ENCODE data around the gene TTC39B.

The TTC39B gene

DNA sequence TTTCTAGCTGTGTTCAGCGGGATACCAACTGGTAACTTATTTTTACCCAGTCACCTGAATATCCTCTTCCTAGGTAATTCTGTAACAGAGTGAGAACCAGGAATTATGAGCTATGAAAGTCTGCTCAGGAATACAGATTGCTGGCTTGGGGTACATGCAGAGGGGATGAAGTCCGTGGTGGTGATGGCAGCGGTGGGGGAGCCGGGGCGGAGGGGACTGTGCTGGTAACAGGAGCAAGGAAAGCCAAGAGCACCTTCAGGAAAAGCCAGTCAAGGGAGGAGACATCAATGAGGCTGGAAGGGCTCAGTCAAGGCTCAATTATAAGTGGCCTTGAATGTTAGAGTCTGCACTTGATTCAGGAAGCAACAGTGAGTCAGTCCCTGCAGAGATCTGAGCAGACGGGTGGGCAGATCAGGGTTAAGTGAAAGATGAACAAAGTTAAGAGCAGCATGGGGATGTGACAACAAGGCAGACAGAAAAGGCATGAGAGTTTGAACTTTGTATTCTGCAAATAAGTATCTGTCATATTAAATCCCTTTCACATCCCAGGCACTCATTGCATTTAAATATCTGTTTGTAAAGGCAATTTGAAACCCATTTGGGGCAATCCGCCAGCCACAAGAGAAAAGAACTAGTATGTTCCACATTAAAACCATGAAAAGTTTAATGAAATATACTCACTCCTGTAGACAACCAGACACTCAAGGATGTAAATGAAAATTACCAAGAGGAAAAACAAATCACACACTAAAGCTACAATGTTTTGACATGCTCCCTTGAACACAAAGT lies 101.2 kb downstream of the TTC39B start:
- Histone ChIP-seq H3K27ac (ENCODE audit: low read depth, low read length, poor library complexity, severe bottlenecking) (no peak overlapping the region), H3K4me3 (ENCODE audit: low read depth, low read length, poor library complexity, severe bottlenecking) (no peak overlapping the region), H3K9me2 (ENCODE audit: low read depth, low read length) (no peaks in the 10 kb centered on the region), H3K79me2 (ENCODE audit: insufficient read depth, low read length) (no peaks in the 10 kb centered on the region), H3K27me3 (ENCODE audit: insufficient read depth, low read length) (no peaks in the 10 kb centered on the region), H3K4me1 (ENCODE audit: insufficient read depth, low read length, severe bottlenecking) (no peaks in the 10 kb centered on the region), H3F3A (ENCODE audit: insufficient read depth, low read length) (no peaks in the 10 kb centered on the region), H3K4me2 (ENCODE audit: low read length) (no peak overlapping the region), H2AFZ (ENCODE audit: low read length) (no peak overlapping the region), H3K9ac (ENCODE audit: low read length) (no peak overlapping the region), H3K9me3 (ENCODE audit: low read length) (no peaks in the 10 kb centered on the region), H3K36me3 (ENCODE audit: insufficient read depth, low read length) (no peaks in the 10 kb centered on the region), H4K20me1 (ENCODE audit: insufficient read depth, low read length) (no peaks in the 10 kb centered on the region)
- TF ChIP-seq, protein P1, sequence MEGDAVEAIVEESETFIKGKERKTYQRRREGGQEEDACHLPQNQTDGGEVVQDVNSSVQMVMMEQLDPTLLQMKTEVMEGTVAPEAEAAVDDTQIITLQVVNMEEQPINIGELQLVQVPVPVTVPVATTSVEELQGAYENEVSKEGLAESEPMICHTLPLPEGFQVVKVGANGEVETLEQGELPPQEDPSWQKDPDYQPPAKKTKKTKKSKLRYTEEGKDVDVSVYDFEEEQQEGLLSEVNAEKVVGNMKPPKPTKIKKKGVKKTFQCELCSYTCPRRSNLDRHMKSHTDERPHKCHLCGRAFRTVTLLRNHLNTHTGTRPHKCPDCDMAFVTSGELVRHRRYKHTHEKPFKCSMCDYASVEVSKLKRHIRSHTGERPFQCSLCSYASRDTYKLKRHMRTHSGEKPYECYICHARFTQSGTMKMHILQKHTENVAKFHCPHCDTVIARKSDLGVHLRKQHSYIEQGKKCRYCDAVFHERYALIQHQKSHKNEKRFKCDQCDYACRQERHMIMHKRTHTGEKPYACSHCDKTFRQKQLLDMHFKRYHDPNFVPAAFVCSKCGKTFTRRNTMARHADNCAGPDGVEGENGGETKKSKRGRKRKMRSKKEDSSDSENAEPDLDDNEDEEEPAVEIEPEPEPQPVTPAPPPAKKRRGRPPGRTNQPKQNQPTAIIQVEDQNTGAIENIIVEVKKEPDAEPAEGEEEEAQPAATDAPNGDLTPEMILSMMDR (IDR thresholded peaks at IDR 0.05; ENCODE audit: low read length), result no peak
- no peak for TF ChIP-seq EZH2 (IDR thresholded peaks at IDR 0.05; ENCODE audit: borderline replicate concordance, low read length)

DNA sequence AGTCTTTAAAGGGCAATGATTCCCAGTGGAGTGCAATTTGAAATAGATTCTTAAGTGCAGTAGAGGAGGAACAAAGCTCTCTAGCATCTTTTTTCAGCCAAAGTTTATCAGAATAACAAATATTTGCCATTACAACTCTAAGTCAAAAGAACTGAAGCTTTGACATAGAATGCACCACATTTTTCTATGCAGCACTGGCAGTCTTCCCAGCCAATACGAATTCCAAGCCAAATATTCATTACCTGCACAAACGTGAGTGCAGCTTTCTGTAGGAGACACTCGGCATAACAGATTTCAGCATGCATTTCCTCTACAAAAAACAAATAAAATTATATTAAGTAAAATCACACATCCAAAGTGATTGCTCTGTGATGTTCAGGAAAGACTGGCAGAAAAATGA lies 103.4 kb downstream of the TTC39B start:
- Histone ChIP-seq H3K4me2 (ENCODE audit: low read length) (no peak overlapping the region), H3K9me3 (ENCODE audit: low read length) (no peaks in the 10 kb centered on the region), H3K27ac (ENCODE audit: low read depth, low read length, poor library complexity, severe bottlenecking) (no peak overlapping the region), H2AFZ (ENCODE audit: low read length) (no peak overlapping the region), H3K9me2 (ENCODE audit: low read depth, low read length) (no peaks in the 10 kb centered on the region), H3K9ac (ENCODE audit: low read length) (no peak overlapping the region), H3K79me2 (ENCODE audit: insufficient read depth, low read length) (no peaks in the 10 kb centered on the region), H3K36me3 (ENCODE audit: insufficient read depth, low read length) (no peaks in the 10 kb centered on the region), H3K27me3 (ENCODE audit: insufficient read depth, low read length) (no peaks in the 10 kb centered on the region), H3K4me1 (ENCODE audit: insufficient read depth, low read length, severe bottlenecking) (no peaks in the 10 kb centered on the region), H3K4me3 (ENCODE audit: low read depth, low read length, poor library complexity, severe bottlenecking) (no peak overlapping the region), H4K20me1 (ENCODE audit: insufficient read depth, low read length) (no peaks in the 10 kb centered on the region), H3F3A (ENCODE audit: insufficient read depth, low read length) (no peaks in the 10 kb centered on the region)
- no peak for TF ChIP-seq EZH2 (IDR thresholded peaks at IDR 0.05; ENCODE audit: borderline replicate concordance, low read length)
- TF ChIP-seq, protein P1 (IDR thresholded peaks at IDR 0.05; ENCODE audit: low read length), result no peak

DNA sequence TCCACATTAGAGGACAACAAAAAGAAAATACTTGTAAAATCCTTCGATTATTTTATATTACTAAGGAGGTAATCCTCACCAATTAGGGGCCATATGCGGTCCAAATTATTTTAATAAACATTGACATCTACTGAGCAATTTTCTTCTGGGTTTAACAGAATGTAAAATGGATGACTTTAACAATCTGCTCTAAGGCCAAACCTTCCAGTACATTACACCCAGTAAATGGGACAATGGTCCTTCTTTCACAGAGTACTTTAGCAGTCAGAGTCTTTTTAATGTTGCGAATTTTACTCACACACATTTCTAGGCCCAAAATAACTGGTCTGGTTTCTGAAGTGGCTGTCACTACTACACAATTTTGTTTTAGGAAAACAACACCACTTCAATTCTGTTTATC lies 106.9 kb downstream of the TTC39B start:
- Histone ChIP-seq H3K27ac (ENCODE audit: low read depth, low read length, poor library complexity, severe bottlenecking) (no peak overlapping the region), H3K79me2 (ENCODE audit: insufficient read depth, low read length) (no peaks in the 10 kb centered on the region), H2AFZ (ENCODE audit: low read length) (no peak overlapping the region), H3K4me1 (ENCODE audit: insufficient read depth, low read length, severe bottlenecking) (no peaks in the 10 kb centered on the region), H3K4me3 (ENCODE audit: low read depth, low read length, poor library complexity, severe bottlenecking) (no peak overlapping the region), H4K20me1 (ENCODE audit: insufficient read depth, low read length) (no peaks in the 10 kb centered on the region), H3K9ac (ENCODE audit: low read length) (no peak overlapping the region), H3F3A (ENCODE audit: insufficient read depth, low read length) (no peaks in the 10 kb centered on the region), H3K4me2 (ENCODE audit: low read length) (no peak overlapping the region), H3K9me3 (ENCODE audit: low read length) (no peaks in the 10 kb centered on the region), H3K9me2 (ENCODE audit: low read depth, low read length) (no peaks in the 10 kb centered on the region), H3K36me3 (ENCODE audit: insufficient read depth, low read length) (no peaks in the 10 kb centered on the region), H3K27me3 (ENCODE audit: insufficient read depth, low read length) (no peaks in the 10 kb centered on the region)
- TF ChIP-seq, protein P1 (IDR thresholded peaks at IDR 0.05; ENCODE audit: low read length), result no peak
- no peak for TF ChIP-seq EZH2 (IDR thresholded peaks at IDR 0.05; ENCODE audit: borderline replicate concordance, low read length)

Measured in OCI-LY1 (cell line).